Tibial nerve (tissue), 3 donors: ENCODE data around the gene CLIC1.

ENCODE experiments used
- POLR2A ChIP-seq, 2 donors: fragments of 450-650 bp; IDR thresholded peaks; one replicate each; pipeline ENCODE4 v1.6.1; 2017; ENCODE audit warnings: antibody characterized with exemption in 2 of 2, mild to moderate bottlenecking in 2 of 2, moderate library complexity in 2 of 2
- TF ChIP-seq, protein P1 (sequence below), 5 experiments: fragments of 200-600 bp in 3 of 5; fragments of 450-650 bp in 2 of 5; sonication (generic) in 3 of 5; IDR thresholded peaks; one replicate each; pipeline ENCODE4 v1.5.1; 2016 to 2019; ENCODE audit warnings: antibody characterized with exemption in 5 of 5, mild to moderate bottlenecking in 3 of 5, moderate library complexity in 2 of 5

DNA sequence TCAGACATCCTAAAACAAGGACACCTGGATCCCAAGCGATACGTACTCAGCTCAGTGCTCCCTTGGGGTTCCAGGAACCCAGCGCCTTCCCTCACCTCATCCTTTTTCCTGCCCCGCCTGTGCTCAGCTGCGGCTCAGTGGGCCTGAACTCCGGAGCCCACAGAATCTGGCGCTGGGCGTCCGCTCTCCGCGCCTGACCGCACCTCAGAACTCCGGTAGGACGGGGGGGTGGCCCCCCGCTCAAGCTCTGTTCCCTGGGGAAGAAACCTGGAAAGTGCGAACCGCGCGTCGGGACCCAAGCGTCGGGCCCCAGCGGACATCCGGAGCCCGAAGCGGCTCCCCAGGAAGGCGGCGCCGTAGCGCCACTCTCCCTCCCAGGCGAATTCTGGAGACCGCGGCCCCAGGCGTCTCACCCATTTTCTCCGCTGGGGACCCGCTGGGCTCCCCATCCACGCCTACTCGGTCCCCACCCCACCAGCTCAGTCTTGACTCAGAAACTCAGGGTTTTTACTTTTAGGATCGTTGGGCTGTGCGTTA is 55.1 kb downstream of the CLIC1 start:
- TF ChIP-seq, protein P1, sequence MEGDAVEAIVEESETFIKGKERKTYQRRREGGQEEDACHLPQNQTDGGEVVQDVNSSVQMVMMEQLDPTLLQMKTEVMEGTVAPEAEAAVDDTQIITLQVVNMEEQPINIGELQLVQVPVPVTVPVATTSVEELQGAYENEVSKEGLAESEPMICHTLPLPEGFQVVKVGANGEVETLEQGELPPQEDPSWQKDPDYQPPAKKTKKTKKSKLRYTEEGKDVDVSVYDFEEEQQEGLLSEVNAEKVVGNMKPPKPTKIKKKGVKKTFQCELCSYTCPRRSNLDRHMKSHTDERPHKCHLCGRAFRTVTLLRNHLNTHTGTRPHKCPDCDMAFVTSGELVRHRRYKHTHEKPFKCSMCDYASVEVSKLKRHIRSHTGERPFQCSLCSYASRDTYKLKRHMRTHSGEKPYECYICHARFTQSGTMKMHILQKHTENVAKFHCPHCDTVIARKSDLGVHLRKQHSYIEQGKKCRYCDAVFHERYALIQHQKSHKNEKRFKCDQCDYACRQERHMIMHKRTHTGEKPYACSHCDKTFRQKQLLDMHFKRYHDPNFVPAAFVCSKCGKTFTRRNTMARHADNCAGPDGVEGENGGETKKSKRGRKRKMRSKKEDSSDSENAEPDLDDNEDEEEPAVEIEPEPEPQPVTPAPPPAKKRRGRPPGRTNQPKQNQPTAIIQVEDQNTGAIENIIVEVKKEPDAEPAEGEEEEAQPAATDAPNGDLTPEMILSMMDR (IDR thresholded peaks at IDR 0.05): peak in 2 of 5 experiments; percentile 13 to 36
- peak in 1 of 2 donors; percentile 20 for TF ChIP-seq POLR2A (IDR thresholded peaks at IDR 0.05)
